HepG2 (cell line): ENCODE data around the gene RTN4RL2. TPM values are rescaled to one million over a fixed set of nuclear protein-coding genes. Genes with fewer than 3 reads are reported as not detected.

ENCODE experiments used
- AGO2 ChIP-seq: fragments of 200-400 bp; formaldehyde crosslinking; optimal IDR thresholded peaks from 2 replicates; pipeline ENCODE3; 2017; ENCODE audit warnings: mild to moderate bottlenecking, low read depth, low read length, moderate library complexity
- CENPX ChIP-seq: sonication (generic); formaldehyde crosslinking; IDR thresholded peaks from 2 replicates; pipeline ENCODE4 v1.9.0; 2021; ENCODE audit warnings: mild to moderate bottlenecking, missing genetic modification reagents, moderate library complexity
- EP300 ChIP-seq, 3 experiments: sonication (generic) in 1 of 3; formaldehyde crosslinking in 1 of 3; IDR thresholded peaks; 2 replicates each; pipeline versions ENCODE4 v1.5.1 to v1.6.1; 2011 to 2020; ENCODE audit warnings: low read depth in 2 of 3, low read length in 2 of 3, borderline replicate concordance in 1 of 3, improper control_type of control experiment in 1 of 3, mild to moderate bottlenecking in 1 of 3, missing genetic modification reagents in 1 of 3, moderate library complexity in 1 of 3
- ETV6 ChIP-seq: sonication (generic); formaldehyde crosslinking; conservative IDR thresholded peaks from 2 replicates; pipeline ENCODE4 v1.4.0; 2020; ENCODE audit warnings: missing genetic modification reagents
- HINFP ChIP-seq: sonication (generic); formaldehyde crosslinking; IDR thresholded peaks from 2 replicates; pipeline ENCODE4 v1.4.0; 2020; ENCODE audit warnings: low read depth, mild to moderate bottlenecking, missing genetic modification reagents
- HMG20B ChIP-seq: conservative IDR thresholded peaks from 2 replicates; pipeline ENCODE4 v1.6.1; 2016; ENCODE audit warnings: missing genetic modification reagents, missing compliant biosample characterization
- KDM2A ChIP-seq: sonication (generic); formaldehyde crosslinking; IDR thresholded peaks from 2 replicates; pipeline ENCODE4 v1.4.0; 2020; ENCODE audit warnings: low read depth, missing genetic modification reagents, borderline replicate concordance
- MAX ChIP-seq: IDR thresholded peaks from 2 replicates; pipeline ENCODE4 v1.6.1; 2012; ENCODE audit warnings: inconsistent platforms
- NR2F6 ChIP-seq, 2 experiments: IDR thresholded peaks; 2 replicates each; pipeline ENCODE4 v1.6.1; 2016; ENCODE audit warnings: antibody characterized with exemption in 1 of 2, mild to moderate bottlenecking in 1 of 2
- POLR2G ChIP-seq: fragments of 200-400 bp; formaldehyde crosslinking; IDR thresholded peaks from 2 replicates; pipeline ENCODE4 v1.6.1; 2018; ENCODE audit warnings: mild to moderate bottlenecking, low read depth, low read length, moderate library complexity
- PTBP1 ChIP-seq: fragments of 200-400 bp; formaldehyde crosslinking; IDR thresholded peaks from 2 replicates; pipeline ENCODE4 v1.6.1; 2018; ENCODE audit warnings: low read length, low read depth; ENCODE audit not compliant: poor library complexity, severe bottlenecking
- RFXAP ChIP-seq: sonication (generic); formaldehyde crosslinking; IDR thresholded peaks from 2 replicates; pipeline ENCODE4 v1.4.0; 2020; ENCODE audit warnings: missing genetic modification reagents, borderline replicate concordance
- RXRA ChIP-seq: sonication (generic); formaldehyde crosslinking; IDR thresholded peaks from 2 replicates; pipeline ENCODE4 v1.5.1; 2020; ENCODE audit warnings: missing genetic modification reagents
- RXRB ChIP-seq: IDR thresholded peaks from 2 replicates; pipeline ENCODE4 v1.6.1; 2016; ENCODE audit warnings: borderline replicate concordance, missing genetic modification reagents, missing compliant biosample characterization
- SAP130 ChIP-seq: IDR thresholded peaks from 2 replicates; pipeline ENCODE4 v1.6.1; 2016; ENCODE audit warnings: low read depth
- ZFP91 ChIP-seq: sonication (generic); formaldehyde crosslinking; IDR thresholded peaks from 2 replicates; pipeline ENCODE4 v1.9.0; 2022; ENCODE audit warnings: missing genetic modification reagents, mild to moderate bottlenecking, borderline replicate concordance
- ZNF350 ChIP-seq: sonication (generic); formaldehyde crosslinking; IDR thresholded peaks from 2 replicates; pipeline ENCODE4 v1.4.0; 2020; ENCODE audit warnings: mild to moderate bottlenecking, low read depth, missing genetic modification reagents, borderline replicate concordance
- ZNF501 ChIP-seq: sonication (generic); formaldehyde crosslinking; IDR thresholded peaks from 2 replicates; pipeline ENCODE4 v1.5.1; 2020; ENCODE audit warnings: mild to moderate bottlenecking, moderate library complexity, missing genetic modification reagents
- ZNF768 ChIP-seq: sonication (generic); formaldehyde crosslinking; IDR thresholded peaks from 2 replicates; pipeline ENCODE4 v1.4.0; 2020; ENCODE audit warnings: missing genetic modification reagents
- polyA plus RNA-seq, 8 experiments: library from polyadenylated mRNA; depleted of rRNA in 3 of 8; stranded (reverse) in 7 of 8; unstranded in 1 of 8; fragments of >200 nt; fragmentation: Illumina TruSeq in 4 of 8; extraction: Trizol in 4 of 8; gene quantifications; 2 replicates each; pipeline versions ENCODE4 v1.2.1 to v1.2.3, GENCODE V29; 2011 to 2016; ENCODE audit warnings: low read depth in 4 of 8, missing spikeins in 1 of 8, mixed read lengths in 1 of 8; ENCODE audit not compliant: insufficient read depth in 1 of 8
- total RNA-seq, 5 experiments: library from RNA; depleted of rRNA; stranded (reverse); fragments of >200 nt; fragmentation: Illumina TruSeq; extraction: Trizol; gene quantifications; 2 replicates each; pipeline ENCODE4 v1.2.3, GENCODE V29; 2016; ENCODE audit warnings: low read depth in 1 of 5
- TF ChIP-seq, protein P1 (sequence below): sonication (generic); formaldehyde crosslinking; IDR thresholded peaks from 2 replicates; pipeline ENCODE4 v1.5.0; 2020; ENCODE audit warnings: mild to moderate bottlenecking, missing genetic modification reagents, borderline replicate concordance

The RTN4RL2 gene
- total and polyA plus RNA-seq, 2 of the 13 experiments (the other 11 are each of a cell fraction or from before 2014, with no cell fraction given), result 1.3 to 4.3 TPM

DNA sequence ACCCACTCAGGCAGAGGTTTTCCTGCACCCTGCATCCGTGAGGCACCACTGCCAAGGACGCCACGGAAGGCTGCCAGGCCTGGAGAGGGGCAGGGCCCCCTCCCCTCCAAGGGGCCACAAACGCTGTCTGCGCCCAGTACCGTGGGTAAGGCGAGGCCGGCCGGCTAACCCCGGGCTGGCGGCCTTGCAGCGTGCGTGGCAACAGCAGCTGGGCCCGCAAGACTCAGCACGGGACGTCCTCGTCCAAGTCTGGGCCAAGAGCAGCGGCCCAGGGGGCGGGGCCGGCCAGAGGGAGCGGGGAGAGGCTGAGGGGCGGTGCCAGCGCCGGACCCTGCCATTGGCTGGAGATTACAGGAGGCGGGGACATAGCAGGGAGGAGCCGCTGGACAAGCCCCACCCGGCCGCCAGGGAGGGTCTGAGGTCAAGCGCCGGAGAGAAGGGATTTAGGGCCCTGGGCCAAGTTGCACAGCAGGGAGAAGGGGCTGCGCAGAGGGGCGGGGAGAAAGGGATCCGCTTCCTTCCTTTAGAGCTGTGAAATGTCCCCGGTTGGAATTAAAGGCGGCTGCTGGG lies 39.2 kb downstream of the RTN4RL2 start (continued):
- TF ChIP-seq ZFP91 (CRISPR knock-in tag), result peak; percentile 51; the same call in 1 of the 2 replicates
- peak; percentile 68 for TF ChIP-seq PTBP1
- TF ChIP-seq AGO2, result peak; percentile 91
- TF ChIP-seq, protein P1, sequence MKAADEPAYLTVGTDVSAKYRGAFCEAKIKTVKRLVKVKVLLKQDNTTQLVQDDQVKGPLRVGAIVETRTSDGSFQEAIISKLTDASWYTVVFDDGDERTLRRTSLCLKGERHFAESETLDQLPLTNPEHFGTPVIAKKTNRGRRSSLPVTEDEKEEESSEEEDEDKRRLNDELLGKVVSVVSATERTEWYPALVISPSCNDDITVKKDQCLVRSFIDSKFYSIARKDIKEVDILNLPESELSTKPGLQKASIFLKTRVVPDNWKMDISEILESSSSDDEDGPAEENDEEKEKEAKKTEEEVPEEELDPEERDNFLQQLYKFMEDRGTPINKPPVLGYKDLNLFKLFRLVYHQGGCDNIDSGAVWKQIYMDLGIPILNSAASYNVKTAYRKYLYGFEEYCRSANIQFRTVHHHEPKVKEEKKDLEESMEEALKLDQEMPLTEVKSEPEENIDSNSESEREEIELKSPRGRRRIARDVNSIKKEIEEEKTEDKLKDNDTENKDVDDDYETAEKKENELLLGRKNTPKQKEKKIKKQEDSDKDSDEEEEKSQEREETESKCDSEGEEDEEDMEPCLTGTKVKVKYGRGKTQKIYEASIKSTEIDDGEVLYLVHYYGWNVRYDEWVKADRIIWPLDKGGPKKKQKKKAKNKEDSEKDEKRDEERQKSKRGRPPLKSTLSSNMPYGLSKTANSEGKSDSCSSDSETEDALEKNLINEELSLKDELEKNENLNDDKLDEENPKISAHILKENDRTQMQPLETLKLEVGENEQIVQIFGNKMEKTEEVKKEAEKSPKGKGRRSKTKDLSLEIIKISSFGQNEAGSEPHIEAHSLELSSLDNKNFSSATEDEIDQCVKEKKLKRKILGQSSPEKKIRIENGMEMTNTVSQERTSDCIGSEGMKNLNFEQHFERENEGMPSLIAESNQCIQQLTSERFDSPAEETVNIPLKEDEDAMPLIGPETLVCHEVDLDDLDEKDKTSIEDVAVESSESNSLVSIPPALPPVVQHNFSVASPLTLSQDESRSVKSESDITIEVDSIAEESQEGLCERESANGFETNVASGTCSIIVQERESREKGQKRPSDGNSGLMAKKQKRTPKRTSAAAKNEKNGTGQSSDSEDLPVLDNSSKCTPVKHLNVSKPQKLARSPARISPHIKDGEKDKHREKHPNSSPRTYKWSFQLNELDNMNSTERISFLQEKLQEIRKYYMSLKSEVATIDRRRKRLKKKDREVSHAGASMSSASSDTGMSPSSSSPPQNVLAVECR (CRISPR knock-in tag), result peak; percentile 41; the same call in 1 of the 2 replicates
- TF ChIP-seq RFXAP (CRISPR knock-in tag), result no peak
- no peak for TF ChIP-seq CENPX (CRISPR knock-in tag)
- TF ChIP-seq SAP130 (CRISPR knock-in tag), result peak; percentile 44
- peak; percentile 48; the same call in 1 of the 2 replicates for TF ChIP-seq NR2F6 (IDR thresholded peaks at IDR 0.05)
- TF ChIP-seq NR2F6 (CRISPR knock-in tag; IDR thresholded peaks at IDR 0.05), result 0 out of 2 replicates have a peak, but pooled peaks have one; percentile 23
- 0 out of 2 replicates have a peak, but pooled peaks have one; percentile 8 for TF ChIP-seq ZNF350 (CRISPR knock-in tag)
- TF ChIP-seq ETV6 (CRISPR knock-in tag), result no peak
- TF ChIP-seq HINFP (CRISPR knock-in tag), result no peak
- TF ChIP-seq ZNF768 (CRISPR knock-in tag), result 0 out of 2 replicates have a peak, but pooled peaks have one; percentile 15
- peak; percentile 41; the same call in 1 of the 2 replicates for TF ChIP-seq KDM2A (CRISPR knock-in tag)
- TF ChIP-seq EP300 (IDR thresholded peaks at IDR 0.05; ENCODE audit: low read depth in 2 of 2, low read length in 2 of 2), result 0 out of 4 replicates have a peak, but pooled peaks of 1 of the 2 experiments have one; percentile 2
- no peak for TF ChIP-seq EP300 (CRISPR knock-in tag; IDR thresholded peaks at IDR 0.05; ENCODE audit: borderline replicate concordance)
- TF ChIP-seq HMG20B (CRISPR knock-in tag), result no peak
- peak; percentile 49; the same call in 1 of the 2 replicates for TF ChIP-seq MAX
- TF ChIP-seq RXRA (CRISPR knock-in tag), result peak; percentile 30; the same call in 1 of the 2 replicates
- peak; percentile 76; the same call in 1 of the 2 replicates for TF ChIP-seq ZNF501 (CRISPR knock-in tag)
- TF ChIP-seq RXRB (CRISPR knock-in tag), result peak; percentile 26; the same call in 1 of the 2 replicates
- peak; percentile 55; the same call in 1 of the 2 replicates for TF ChIP-seq POLR2G
